ENCODE measurements around the gene CLBA1.
"Not testable (repeated sequence)": the region's sequence is repeated elsewhere in the genome, so short reads cannot be mapped to it uniquely, and the experiment has no call there.

The CLBA1 gene

GRCh38 chr14:105026802-105027563 is 41.4 kb downstream of the CLBA1 start:
- CTCF ChIA-PET: interaction anchor here (0.6 kb wide), 1 partner anchor 200 kb away, joined by 3 read pairs; no protein-coding TSS in a partner anchor
- no peak for TF ChIP-seq BHLHE40 (IDR thresholded peaks at IDR 0.05; ENCODE audit: borderline replicate concordance)
- TF ChIP-seq ZNF384 (IDR thresholded peaks at IDR 0.05): no peak
- no peak for TF ChIP-seq LEF1 (IDR thresholded peaks at IDR 0.05; ENCODE audit: borderline replicate concordance)
- no peak for TF ChIP-seq SP1 (IDR thresholded peaks at IDR 0.05)
- TF ChIP-seq ARNT (IDR thresholded peaks at IDR 0.05): no peak
- TF ChIP-seq NFRKB (IDR thresholded peaks at IDR 0.05): no peak
- no peak for TF ChIP-seq FOXM1 (IDR thresholded peaks at IDR 0.05; ENCODE audit: borderline replicate concordance)
- no peak for TF ChIP-seq L3MBTL2 (conservative IDR thresholded peaks at IDR 0.05)
- no peak for TF ChIP-seq PKNOX1 (IDR thresholded peaks at IDR 0.05)
- TF ChIP-seq FOXK2 (IDR thresholded peaks at IDR 0.05): no peak
- TF ChIP-seq CTBP1 (IDR thresholded peaks at IDR 0.05; ENCODE audit: borderline replicate concordance): no peak
- TF ChIP-seq ELF4 (IDR thresholded peaks at IDR 0.05): no peak
- TF ChIP-seq HDGF (IDR thresholded peaks at IDR 0.05; ENCODE audit: borderline replicate concordance): no peak
- DNase-seq (ENCODE audit: extremely low spot score): no peak
- POLR2A ChIA-PET: interaction anchor here (1.0 to 1.9 kb wide), 2 partner anchors 11 to 41 kb away, joined by 3 to 4 read pairs; partner anchors contain the start of gene CLBA1

- TF ChIP-seq ZNF384 (IDR thresholded peaks at IDR 0.05): 0 out of 2 replicates have a peak, but pooled peaks have one; percentile 27
- POLR2A ChIA-PET: interaction anchor here (1.0 to 1.9 kb wide), 2 partner anchors 11 to 42 kb away, joined by 3 to 4 read pairs; partner anchors contain the start of gene CLBA1
- CTCF ChIA-PET: interaction anchor here (0.6 kb wide), 1 partner anchor 201 kb away, joined by 3 read pairs; no protein-coding TSS in a partner anchor
- DNase-seq (ENCODE audit: extremely low spot score): not testable (repeated sequence)
Observed at GRCh38 chr14:105027718-105028117, 42.1 kb downstream of the CLBA1 start.

GRCh38 chr14:105028251-105028927 is 42.8 kb downstream of the CLBA1 start:
- TF ChIP-seq FOXA1 (IDR thresholded peaks at IDR 0.05) (no peak), ELF4 (IDR thresholded peaks at IDR 0.05) (no peak), HDGF (IDR thresholded peaks at IDR 0.05; ENCODE audit: borderline replicate concordance) (no peak), SUZ12 (IDR thresholded peaks at IDR 0.05) (no peak), FOXK2 (IDR thresholded peaks at IDR 0.05) (no peak), SP1 (IDR thresholded peaks at IDR 0.05) (no peak), PKNOX1 (IDR thresholded peaks at IDR 0.05) (no peak), CTBP1 (IDR thresholded peaks at IDR 0.05; ENCODE audit: borderline replicate concordance) (no peak), LEF1 (IDR thresholded peaks at IDR 0.05; ENCODE audit: borderline replicate concordance) (no peak), ZNF384 (IDR thresholded peaks at IDR 0.05) (no peak), FOXM1 (IDR thresholded peaks at IDR 0.05; ENCODE audit: borderline replicate concordance) (no peak), ARNT (IDR thresholded peaks at IDR 0.05) (no peak), L3MBTL2 (conservative IDR thresholded peaks at IDR 0.05) (no peak)
- no peak for DNase-seq (ENCODE audit: extremely low spot score)
- POLR2A ChIA-PET: interaction anchor here (1.3 to 1.5 kb wide), 2 partner anchors 10 to 64 kb away, joined by 3 to 4 read pairs; no protein-coding TSS in a partner anchor
- CTCF ChIA-PET: no interaction called here

GRCh38 chr14:105029402-105029801 is 43.8 kb downstream of the CLBA1 start:
- DNase-seq (ENCODE audit: extremely low spot score): no peak
- TF ChIP-seq NFRKB (IDR thresholded peaks at IDR 0.05): no peak
- ChIA-PET POLR2A (interaction anchor here (1.0 to 1.5 kb wide), 3 partner anchors 9 to 65 kb away, joined by 3 to 4 read pairs (median 4); partner anchors contain the start of gene CDCA4), CTCF (no interaction called here)

GRCh38 chr14:105030194-105030593 is 44.6 kb downstream of the CLBA1 start:
- no peak for DNase-seq (ENCODE audit: extremely low spot score)
- ChIA-PET CTCF (no interaction called here), POLR2A (interaction anchor here (1.0 kb wide), 1 partner anchor 9 kb away, joined by 4 read pairs; the partner anchor contains the start of gene CDCA4)
- TF ChIP-seq FOXK2 (IDR thresholded peaks at IDR 0.05) (no peak), FOXM1 (IDR thresholded peaks at IDR 0.05; ENCODE audit: borderline replicate concordance) (no peak), HDGF (IDR thresholded peaks at IDR 0.05; ENCODE audit: borderline replicate concordance) (no peak), BHLHE40 (IDR thresholded peaks at IDR 0.05; ENCODE audit: borderline replicate concordance) (no peak), NFRKB (IDR thresholded peaks at IDR 0.05) (no peak), SP1 (IDR thresholded peaks at IDR 0.05) (no peak), ZNF384 (IDR thresholded peaks at IDR 0.05) (no peak), ARNT (IDR thresholded peaks at IDR 0.05) (no peak), SUZ12 (IDR thresholded peaks at IDR 0.05) (no peak), ELF4 (IDR thresholded peaks at IDR 0.05) (no peak), PKNOX1 (IDR thresholded peaks at IDR 0.05) (no peak), CTBP1 (IDR thresholded peaks at IDR 0.05; ENCODE audit: borderline replicate concordance) (no peak), L3MBTL2 (conservative IDR thresholded peaks at IDR 0.05) (no peak), LEF1 (IDR thresholded peaks at IDR 0.05; ENCODE audit: borderline replicate concordance) (no peak), FOXA1 (IDR thresholded peaks at IDR 0.05) (no peak), TARDBP (IDR thresholded peaks at IDR 0.05) (no peak)
